GM23338 (cell line): ENCODE measurements around the gene UBALD2. TPM values are rescaled to one million over a fixed set of nuclear protein-coding genes. Genes with fewer than 3 reads are reported as not detected.
"Not testable (repeated sequence)": the region's sequence is repeated elsewhere in the genome, so short reads cannot be mapped to it uniquely, and the experiment has no call there.

Source experiments
- ATAC-seq: fragments of 200-7000 bp; cut with Tn5 transposase; 3 replicates; pipeline ENCODE4 v1.9.1; 2020
- DNase-seq: peaks from one replicate; pipeline ENCODE4 v3.0.0-alpha.2; 2015; ENCODE audit warnings: low spot score
- H2AFZ ChIP-seq: fragments of 200-600 bp; sonication (generic); 2 replicates; pipeline ENCODE4 v1.8.0; 2016; ENCODE audit warnings: antibody characterized with exemption, mild to moderate bottlenecking, moderate library complexity
- H3F3A ChIP-seq: fragments of 200-600 bp; sonication (generic); replicated peaks from 2 replicates; pipeline ENCODE4 v1.8.0; 2017; ENCODE audit warnings: antibody characterized with exemption, mixed run types, low read depth
- H3K27ac ChIP-seq: fragments of 200-600 bp; sonication (generic); 2 replicates; pipeline ENCODE4 v1.6.1; 2016; ENCODE audit warnings: low read depth
- H3K27me3 ChIP-seq: fragments of 200-600 bp; sonication (generic); 2 replicates; pipeline ENCODE4 v1.8.0; 2016; ENCODE audit warnings: mild to moderate bottlenecking, mixed run types, moderate library complexity; ENCODE audit not compliant: insufficient read depth
- H3K36me3 ChIP-seq: fragments of 200-600 bp; sonication (generic); 2 replicates; pipeline ENCODE4 v1.8.0; 2016; ENCODE audit warnings: mild to moderate bottlenecking; ENCODE audit not compliant: insufficient read depth
- H3K4me1 ChIP-seq: fragments of 200-600 bp; sonication (generic); 2 replicates; pipeline ENCODE4 v1.8.0; 2016; ENCODE audit warnings: mild to moderate bottlenecking, moderate library complexity; ENCODE audit not compliant: insufficient read depth
- H3K4me2 ChIP-seq: fragments of 200-600 bp; sonication (generic); 2 replicates; pipeline ENCODE4 v1.7.1; 2017; ENCODE audit warnings: mixed run types
- H3K4me3 ChIP-seq: fragments of 200-600 bp; sonication (generic); 2 replicates; pipeline ENCODE4 v1.6.1; 2016; ENCODE audit warnings: mixed run types
- H3K79me2 ChIP-seq: fragments of 200-600 bp; sonication (generic); replicated peaks from 2 replicates; pipeline ENCODE4 v1.8.0; 2017; ENCODE audit warnings: mild to moderate bottlenecking; ENCODE audit not compliant: insufficient read depth
- H3K9me2 ChIP-seq: fragments of 200-600 bp; sonication (generic); 2 replicates; pipeline ENCODE4 v1.8.0; 2017; ENCODE audit not compliant: insufficient read depth
- H4K20me1 ChIP-seq: fragments of 200-600 bp; sonication (generic); replicated peaks from 2 replicates; pipeline ENCODE4 v1.8.0; 2017; ENCODE audit warnings: mild to moderate bottlenecking; ENCODE audit not compliant: insufficient read depth
- H3K27ac Mint-ChIP-seq: 2 replicates; pipeline ENCODE4 v1.8.0; 2020; ENCODE audit warnings: inconsistent platforms, mild to moderate bottlenecking, moderate library complexity, mixed read lengths
- H3K27me3 Mint-ChIP-seq: 3 replicates; pipeline ENCODE4 v1.8.0; 2022; ENCODE audit warnings: low read depth, mild to moderate bottlenecking, moderate library complexity, mixed read lengths, inconsistent platforms; ENCODE audit not compliant: insufficient read depth, poor library complexity
- H3K36me3 Mint-ChIP-seq: 3 replicates; pipeline ENCODE4 v1.8.0; 2021; ENCODE audit warnings: low read depth, mild to moderate bottlenecking, inconsistent platforms, moderate library complexity, mixed read lengths
- H3K4me1 Mint-ChIP-seq: 3 replicates; pipeline ENCODE4 v1.8.0; 2020; ENCODE audit warnings: mild to moderate bottlenecking, inconsistent platforms, mixed read lengths
- H3K4me3 Mint-ChIP-seq: 3 replicates; pipeline ENCODE4 v1.8.0; 2021; ENCODE audit warnings: moderate library complexity, mild to moderate bottlenecking, inconsistent platforms, mixed read lengths
- H3K9me3 Mint-ChIP-seq: 3 replicates; pipeline ENCODE4 v1.8.0; 2020; ENCODE audit warnings: moderate library complexity, mild to moderate bottlenecking, inconsistent platforms, mixed read lengths
- EZH2 ChIP-seq: fragments of 200-600 bp; sonication (generic); IDR thresholded peaks from one replicate; pipeline ENCODE4 v1.8.0; 2017; ENCODE audit warnings: antibody characterized with exemption, mild to moderate bottlenecking, low read depth; ENCODE audit not compliant: unreplicated experiment
- polyA plus RNA-seq: library from polyadenylated mRNA; unstranded; fragments of >200 nt; fragmentation: Nextera tagmentation; extraction: Ambion mirVana; gene quantifications from 2 replicates; pipeline ENCODE4 v1.2.1, GENCODE V29; 2016
- total RNA-seq: library from RNA; depleted of rRNA; stranded (reverse); fragments of >200 nt; shearing (Covaris generic); gene quantifications from 2 replicates; pipeline ENCODE4 v1.2.3, GENCODE V29; 2014
- TF ChIP-seq, protein P1 (sequence below): IDR thresholded peaks from one replicate; pipeline ENCODE4 v1.6.1; 2018; ENCODE audit warnings: antibody characterized with exemption; ENCODE audit not compliant: unreplicated experiment

The UBALD2 gene
- total and polyA plus RNA-seq, 2 experiments from 2014 or later, result 2.2 to 3.1 TPM

DNA sequence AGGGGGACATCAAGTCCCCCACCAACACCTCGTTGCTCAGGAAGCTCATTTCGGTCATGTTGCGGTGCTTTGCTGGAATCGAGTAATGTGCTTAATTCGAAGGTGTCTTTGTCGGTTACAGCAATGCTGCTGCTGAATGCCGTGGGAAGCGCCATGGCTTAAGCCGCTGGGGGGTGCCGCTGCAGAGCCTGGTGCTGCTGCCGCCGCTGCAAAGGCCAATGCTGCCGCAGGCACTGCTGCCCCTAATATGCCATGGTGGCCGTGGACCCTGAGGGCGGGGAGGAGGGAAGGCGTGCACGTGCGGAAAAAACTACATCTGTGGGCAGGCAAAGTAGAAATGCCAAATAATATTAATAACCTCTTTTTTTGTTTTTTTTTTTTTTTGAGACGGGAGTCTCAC lies 38.4 kb upstream of the UBALD2 start:
- H3K27me3 ChIP-seq, H3K9me2 ChIP-seq, H3K4me2 ChIP-seq, H3K9me3 Mint-ChIP-seq, H4K20me1 ChIP-seq, H3K4me3 ChIP-seq, H3F3A ChIP-seq, H3K4me1 ChIP-seq, H3K36me3 ChIP-seq, H3K4me1 Mint-ChIP-seq, ATAC-seq, H3K27me3 Mint-ChIP-seq, H3K27ac ChIP-seq, H3K4me3 Mint-ChIP-seq, H2AFZ ChIP-seq, H3K79me2 ChIP-seq, DNase-seq, H3K27ac Mint-ChIP-seq, H3K36me3 Mint-ChIP-seq: not testable (repeated sequence)

DNA sequence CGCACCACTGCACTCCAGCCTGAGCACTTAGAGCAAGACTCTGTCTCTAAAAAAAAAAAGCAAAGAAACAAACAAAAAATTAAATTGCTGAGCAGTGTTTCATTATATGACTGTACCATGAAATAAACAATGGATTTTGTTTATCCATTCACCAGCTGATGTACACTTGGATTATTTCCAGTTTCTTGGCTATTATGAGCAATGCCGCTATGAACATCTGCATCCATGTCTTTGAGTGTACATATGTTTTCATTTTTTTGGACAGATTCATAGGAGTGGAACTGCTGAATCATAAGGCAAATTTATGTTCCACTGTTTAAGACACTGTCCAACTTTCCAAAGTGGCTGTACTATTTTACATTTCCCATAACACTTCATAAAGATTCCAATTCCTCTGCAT lies 32.8 kb upstream of the UBALD2 start:
- ATAC-seq (no peak), DNase-seq (no peak)
- no peaks in the 10 kb centered on the region for H3K36me3 ChIP-seq
- H3K4me2 ChIP-seq, result no peak overlapping the region
- TF ChIP-seq, protein P1, sequence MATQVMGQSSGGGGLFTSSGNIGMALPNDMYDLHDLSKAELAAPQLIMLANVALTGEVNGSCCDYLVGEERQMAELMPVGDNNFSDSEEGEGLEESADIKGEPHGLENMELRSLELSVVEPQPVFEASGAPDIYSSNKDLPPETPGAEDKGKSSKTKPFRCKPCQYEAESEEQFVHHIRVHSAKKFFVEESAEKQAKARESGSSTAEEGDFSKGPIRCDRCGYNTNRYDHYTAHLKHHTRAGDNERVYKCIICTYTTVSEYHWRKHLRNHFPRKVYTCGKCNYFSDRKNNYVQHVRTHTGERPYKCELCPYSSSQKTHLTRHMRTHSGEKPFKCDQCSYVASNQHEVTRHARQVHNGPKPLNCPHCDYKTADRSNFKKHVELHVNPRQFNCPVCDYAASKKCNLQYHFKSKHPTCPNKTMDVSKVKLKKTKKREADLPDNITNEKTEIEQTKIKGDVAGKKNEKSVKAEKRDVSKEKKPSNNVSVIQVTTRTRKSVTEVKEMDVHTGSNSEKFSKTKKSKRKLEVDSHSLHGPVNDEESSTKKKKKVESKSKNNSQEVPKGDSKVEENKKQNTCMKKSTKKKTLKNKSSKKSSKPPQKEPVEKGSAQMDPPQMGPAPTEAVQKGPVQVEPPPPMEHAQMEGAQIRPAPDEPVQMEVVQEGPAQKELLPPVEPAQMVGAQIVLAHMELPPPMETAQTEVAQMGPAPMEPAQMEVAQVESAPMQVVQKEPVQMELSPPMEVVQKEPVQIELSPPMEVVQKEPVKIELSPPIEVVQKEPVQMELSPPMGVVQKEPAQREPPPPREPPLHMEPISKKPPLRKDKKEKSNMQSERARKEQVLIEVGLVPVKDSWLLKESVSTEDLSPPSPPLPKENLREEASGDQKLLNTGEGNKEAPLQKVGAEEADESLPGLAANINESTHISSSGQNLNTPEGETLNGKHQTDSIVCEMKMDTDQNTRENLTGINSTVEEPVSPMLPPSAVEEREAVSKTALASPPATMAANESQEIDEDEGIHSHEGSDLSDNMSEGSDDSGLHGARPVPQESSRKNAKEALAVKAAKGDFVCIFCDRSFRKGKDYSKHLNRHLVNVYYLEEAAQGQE, result no peak
- no peak for TF ChIP-seq EZH2
- no peaks in the 10 kb centered on the region; the same call in none of the 2 replicates for H4K20me1 ChIP-seq
- H3K27me3 ChIP-seq, result 0 out of 2 replicates have a peak, but pooled peaks cover 4% of the 10 kb centered on the region
- no peaks in the 10 kb centered on the region; the same call in 1 of the 2 replicates for H3K79me2 ChIP-seq
- no peaks in the 10 kb centered on the region for H3K4me1 ChIP-seq
- no peak overlapping the region for H3K4me3 Mint-ChIP-seq
- no peaks in the 10 kb centered on the region for H3F3A ChIP-seq
- H3K36me3 Mint-ChIP-seq, result no peaks in the 10 kb centered on the region
- peaks cover 5% of the 10 kb centered on the region for H3K4me1 Mint-ChIP-seq
- H3K9me3 Mint-ChIP-seq, result no peaks in the 10 kb centered on the region
- no peak overlapping the region for H3K27ac Mint-ChIP-seq
- no peaks in the 10 kb centered on the region for H3K9me2 ChIP-seq
- H3K27me3 Mint-ChIP-seq, result no peaks in the 10 kb centered on the region
- no peak overlapping the region for H3K4me3 ChIP-seq
- H3K27ac ChIP-seq, result no peak overlapping the region
- H2AFZ ChIP-seq, result no peak overlapping the region

DNA sequence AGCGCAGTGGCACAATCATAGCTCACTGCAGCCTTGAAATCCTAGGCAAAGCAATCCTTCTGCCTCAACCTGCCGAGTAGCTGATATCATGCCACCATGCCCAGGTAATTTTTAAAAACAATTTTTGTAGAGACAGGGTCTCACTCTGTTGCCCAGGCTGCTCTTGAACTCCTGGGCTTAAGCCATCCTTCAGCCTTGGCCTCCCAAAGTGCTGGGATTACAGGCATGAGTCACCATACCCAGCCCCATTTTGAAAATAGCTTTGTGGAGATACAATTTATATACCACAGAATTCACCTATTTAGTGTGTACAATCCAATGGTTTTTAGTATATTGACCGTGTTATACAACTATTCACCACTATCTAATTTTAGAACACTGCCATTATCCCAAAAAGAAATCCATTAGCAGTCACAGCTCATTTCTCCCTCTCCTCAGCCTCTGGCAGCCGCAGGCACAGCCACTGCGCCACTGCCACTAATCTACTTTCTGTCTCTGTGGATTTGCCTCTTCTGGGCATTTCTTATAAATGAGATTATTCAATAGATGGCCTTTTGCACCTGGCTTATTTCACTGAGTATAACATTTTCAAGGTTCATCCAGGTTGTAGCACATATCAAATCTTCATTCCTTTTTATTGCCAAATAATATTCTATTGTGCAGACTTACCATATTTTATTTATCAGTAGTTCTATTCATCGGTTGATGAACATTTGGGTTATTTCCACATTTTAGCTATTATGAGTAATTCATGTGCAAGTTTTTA lies 31.4 kb upstream of the UBALD2 start:
- no peak for DNase-seq
- Histone ChIP-seq H3K27ac (no peak overlapping the region), H4K20me1 (peaks cover 4% of the 10 kb centered on the region), H3K79me2 (no peaks in the 10 kb centered on the region; the same call in 1 of the 2 replicates), H3K4me3 (no peak overlapping the region), H3F3A (no peaks in the 10 kb centered on the region), H2AFZ (no peak overlapping the region), H3K9me2 (no peaks in the 10 kb centered on the region), H3K36me3 (no peaks in the 10 kb centered on the region), H3K4me1 (no peaks in the 10 kb centered on the region), H3K4me2 (no peak overlapping the region), H3K27me3 (peaks cover 18% of the 10 kb centered on the region)
- Mint-ChIP-seq H3K36me3 (no peaks in the 10 kb centered on the region), H3K27me3 (peaks cover 9% of the 10 kb centered on the region), H3K27ac (no peak overlapping the region; the same call in 1 of the 2 replicates), H3K9me3 (no peaks in the 10 kb centered on the region), H3K4me3 (no peak overlapping the region), H3K4me1 (no peaks in the 10 kb centered on the region)
- no peak for ATAC-seq
- TF ChIP-seq, protein P1, result no peak
